GM18868 (cell line): Measurements from ENCODE around the gene AK4.
"Not testable (repeated sequence)": the region's sequence is repeated elsewhere in the genome, so short reads cannot be mapped to it uniquely, and the experiment has no call there.

Source experiments
- ATAC-seq: cut with Tn5 transposase; IDR thresholded peaks from one replicate; pipeline ENCODE4 v1.9.1; 2021; ENCODE audit warnings: mild to moderate bottlenecking, moderate library complexity; ENCODE audit not compliant: unreplicated experiment

Gene AK4

DNA sequence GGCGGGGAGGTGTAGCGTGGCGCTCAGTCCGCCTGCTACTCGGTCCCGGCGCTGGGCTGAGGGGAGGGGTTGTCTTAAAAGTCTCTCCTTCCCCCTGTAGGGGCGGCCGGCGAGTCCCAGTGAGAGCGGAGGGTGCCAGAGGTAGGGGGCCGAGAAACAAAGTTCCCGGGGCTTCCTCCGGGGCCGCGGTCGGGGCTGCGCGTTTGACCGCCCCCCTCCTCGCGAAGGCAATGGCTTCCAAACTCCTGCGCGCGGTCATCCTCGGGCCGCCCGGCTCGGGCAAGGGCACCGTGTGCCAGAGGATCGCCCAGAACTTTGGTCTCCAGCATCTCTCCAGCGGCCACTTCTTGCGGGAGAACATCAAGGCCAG lies at the start of gene AK4:
TSS of gene AK4 (plus strand) at position 26 of the 370 bp plus-strand sequence. CDS start at position 231, 205 bp downstream.
- peak; percentile 13 for ATAC-seq

- ATAC-seq = no peak
Observed at GRCh38 chr1:65103807-65104206, 44.2 kb upstream of the AK4 start.

DNA sequence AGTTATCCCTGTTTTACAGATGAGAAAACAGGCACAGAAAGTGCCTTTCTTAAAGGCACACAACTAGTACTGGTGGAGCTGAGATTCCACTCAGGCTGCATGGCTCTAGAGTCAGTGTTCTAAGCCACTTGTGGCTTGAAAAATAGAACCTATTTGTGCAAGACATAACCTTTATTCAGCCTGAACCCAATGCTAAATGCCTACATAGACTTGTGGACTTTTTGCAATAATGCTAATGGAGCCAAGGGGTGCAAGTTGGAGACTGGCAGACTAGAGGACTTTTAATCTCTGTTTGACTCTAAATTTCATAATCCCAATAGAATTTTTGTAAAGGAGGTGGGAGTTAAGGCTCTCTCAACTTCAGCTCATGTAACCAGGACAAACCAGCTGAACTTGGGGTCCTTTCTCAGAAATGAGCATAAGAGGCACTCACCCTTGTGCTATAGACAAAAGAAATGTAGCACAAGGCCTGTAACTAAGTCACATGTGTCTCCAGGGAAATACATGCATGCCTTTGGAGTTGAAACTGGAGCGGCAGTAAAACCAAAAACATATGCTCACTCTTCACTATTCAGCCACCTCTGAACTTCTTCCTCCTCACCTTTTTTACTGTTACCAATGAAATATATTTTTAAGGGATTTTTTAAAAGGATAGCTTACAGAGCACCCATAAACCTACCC lies 43.0 kb upstream of the AK4 start:
- ATAC-seq = no peak

DNA sequence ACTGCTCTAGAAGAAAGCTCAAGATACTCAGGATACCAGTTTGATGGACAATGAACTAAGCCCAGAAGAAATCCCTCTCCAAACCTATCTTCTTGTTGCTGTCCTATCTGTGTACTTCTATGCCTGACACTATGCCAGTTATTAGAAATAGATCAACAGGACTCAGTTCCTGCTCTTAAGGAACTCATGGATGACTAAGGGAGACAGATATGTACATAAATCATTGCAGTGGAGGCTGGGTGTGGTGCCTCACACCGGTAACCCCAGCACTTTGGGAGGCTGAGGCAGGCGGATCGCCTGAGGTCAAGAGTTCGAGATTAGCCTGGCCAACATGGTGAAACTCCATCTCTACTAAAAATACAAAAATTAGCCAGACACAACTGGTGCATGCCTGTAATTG lies 42.4 kb upstream of the AK4 start:
- ATAC-seq = no peak

- ATAC-seq = no peak
Observed at GRCh38 chr1:65108025-65108642, 39.9 kb upstream of the AK4 start.

DNA sequence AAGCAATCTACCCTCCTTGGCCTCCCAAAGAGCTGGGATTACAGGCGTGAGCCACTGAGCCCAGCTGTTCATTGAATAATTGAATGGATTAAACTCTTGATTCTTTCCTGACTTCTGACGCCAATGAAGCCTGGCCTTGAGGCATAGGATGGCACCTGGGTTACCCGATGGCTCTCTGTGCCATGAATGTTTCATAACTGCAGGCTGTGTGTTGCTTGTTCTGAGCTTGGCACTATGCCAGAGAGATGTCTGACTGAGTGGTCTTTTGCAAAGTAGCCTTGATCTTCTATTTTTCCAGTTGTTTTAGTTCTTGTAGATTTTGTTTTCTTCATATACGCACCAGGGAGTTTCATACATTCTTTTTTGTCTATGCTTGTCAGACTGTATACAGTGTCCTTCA lies 38.5 kb upstream of the AK4 start:
- no peak for ATAC-seq

GRCh38 chr1:65112811-65113210 lies 35.2 kb upstream of the AK4 start:
- no peak for ATAC-seq

DNA sequence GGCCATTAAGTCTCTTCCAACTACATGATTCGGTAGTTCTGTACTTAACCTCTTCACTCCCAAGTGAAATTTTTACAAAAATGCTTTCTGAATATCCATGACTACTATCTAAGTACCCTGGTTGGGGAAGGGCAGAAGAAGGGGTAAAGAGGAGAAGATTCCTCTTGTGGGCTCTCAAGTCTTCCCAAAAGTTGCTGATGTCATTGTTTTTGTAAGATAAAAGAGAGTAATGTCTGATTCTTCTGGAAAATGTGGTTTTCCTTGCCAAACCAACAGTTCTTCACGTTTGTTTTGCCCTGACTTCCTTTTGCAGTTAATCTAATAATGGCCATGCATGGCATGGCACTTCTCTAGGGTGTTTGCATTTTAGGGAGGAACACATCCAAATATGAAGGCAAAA lies 34.7 kb upstream of the AK4 start:
- no peak for ATAC-seq

- ATAC-seq = no peak
Observed at GRCh38 chr1:65114322-65114721, 33.7 kb upstream of the AK4 start.

DNA sequence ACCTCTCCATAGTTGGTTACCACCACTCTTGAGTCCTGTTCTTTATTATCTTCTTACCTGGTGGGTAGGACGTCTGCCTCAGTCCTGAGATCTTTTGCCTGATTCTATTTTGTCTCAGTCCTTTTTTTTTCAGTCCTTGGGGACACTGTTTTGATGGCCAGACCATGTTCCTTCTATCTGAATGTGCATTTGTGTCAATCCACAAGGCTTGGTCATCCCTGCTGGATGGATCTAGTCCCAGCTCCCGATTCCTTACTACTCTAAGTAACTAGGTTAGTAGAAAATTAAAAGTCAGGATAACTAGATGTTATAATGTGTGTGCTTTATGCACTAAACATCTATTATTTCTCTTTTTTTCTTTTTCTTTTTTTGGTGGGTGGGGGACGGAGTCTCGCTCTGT lies 28.1 kb upstream of the AK4 start:
- no peak for ATAC-seq

DNA sequence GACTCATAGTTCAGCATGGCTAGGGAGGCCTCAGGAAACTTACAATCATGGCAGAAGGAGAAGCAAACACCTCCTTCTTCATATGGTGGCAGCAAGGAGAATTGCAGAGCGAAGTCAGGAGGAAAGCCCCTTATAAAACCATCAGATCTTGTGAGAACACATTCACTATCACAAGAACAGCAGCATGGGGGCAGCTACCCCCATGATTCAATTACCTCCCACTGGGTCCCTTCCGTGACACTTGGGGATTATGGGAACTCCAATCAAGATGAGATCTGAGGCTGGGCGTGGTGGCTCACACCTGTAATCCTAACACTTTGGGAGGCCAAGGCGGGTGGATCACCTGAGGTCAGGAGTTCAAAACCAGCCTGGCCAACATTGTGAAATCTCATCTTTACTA lies 18.9 kb upstream of the AK4 start:
- not testable (repeated sequence) for ATAC-seq

- no peak for ATAC-seq
Observed at GRCh38 chr1:65138524-65138923, 9.5 kb upstream of the AK4 start.

GRCh38 chr1:65139793-65140192 lies 8.2 kb upstream of the AK4 start:
- ATAC-seq = not testable (repeated sequence)

- ATAC-seq = no peak
Observed at GRCh38 chr1:65141394-65141793, 6.6 kb upstream of the AK4 start.

DNA sequence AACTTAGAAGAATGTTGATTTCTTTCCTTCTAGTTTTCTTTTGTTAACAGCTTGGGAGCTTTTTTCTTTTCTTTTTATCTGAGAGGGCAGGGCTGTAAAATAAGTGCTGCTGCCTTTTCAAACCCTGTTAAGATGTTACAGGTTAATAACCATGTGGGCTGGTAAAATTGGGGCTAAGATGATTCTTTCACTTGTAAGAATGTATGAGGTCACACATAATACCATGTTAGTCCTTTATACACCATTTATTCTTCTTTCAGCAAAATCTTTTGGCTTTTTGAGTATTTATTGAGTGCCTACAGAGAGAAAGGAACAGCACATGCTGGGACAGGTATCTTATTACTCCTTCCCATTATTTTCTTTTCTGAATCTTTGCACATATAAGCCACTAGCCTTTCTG lies 6.1 kb upstream of the AK4 start:
- no peak for ATAC-seq

GRCh38 chr1:65143112-65143658 lies 4.8 kb upstream of the AK4 start:
- ATAC-seq = not testable (repeated sequence)

DNA sequence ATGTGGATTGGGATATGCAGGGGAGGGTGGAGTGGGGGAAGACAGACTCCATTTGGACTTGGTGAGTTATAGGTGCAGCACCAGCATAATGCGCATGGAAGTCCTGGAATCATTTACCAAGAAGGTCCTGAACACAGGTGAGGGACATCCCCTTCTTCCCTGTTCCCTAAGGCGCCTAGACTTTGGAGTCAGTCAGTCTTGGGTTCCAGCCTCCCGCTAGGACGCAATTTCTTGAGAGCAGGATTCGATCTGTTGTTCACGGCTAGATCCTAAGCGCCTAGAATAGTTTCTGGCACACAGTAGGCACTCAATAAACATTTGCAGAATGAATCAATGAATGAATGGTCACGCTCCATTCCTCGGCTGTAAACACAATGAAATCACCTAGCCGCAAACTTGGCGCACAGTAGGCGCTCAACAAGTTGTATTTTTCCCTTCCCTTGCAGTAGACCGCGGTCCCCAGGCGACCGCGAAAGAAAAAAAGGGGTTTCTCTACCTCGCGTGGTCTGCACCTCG lies 1.0 kb upstream of the AK4 start:
- ATAC-seq = no peak

- ATAC-seq = peak; percentile 47
Observed at GRCh38 chr1:65147424-65148177, 402 bp upstream of the AK4 start.

GRCh38 chr1:65148548-65149350 lies 746 bp downstream of the AK4 start:
- peak; percentile 66 for ATAC-seq

DNA sequence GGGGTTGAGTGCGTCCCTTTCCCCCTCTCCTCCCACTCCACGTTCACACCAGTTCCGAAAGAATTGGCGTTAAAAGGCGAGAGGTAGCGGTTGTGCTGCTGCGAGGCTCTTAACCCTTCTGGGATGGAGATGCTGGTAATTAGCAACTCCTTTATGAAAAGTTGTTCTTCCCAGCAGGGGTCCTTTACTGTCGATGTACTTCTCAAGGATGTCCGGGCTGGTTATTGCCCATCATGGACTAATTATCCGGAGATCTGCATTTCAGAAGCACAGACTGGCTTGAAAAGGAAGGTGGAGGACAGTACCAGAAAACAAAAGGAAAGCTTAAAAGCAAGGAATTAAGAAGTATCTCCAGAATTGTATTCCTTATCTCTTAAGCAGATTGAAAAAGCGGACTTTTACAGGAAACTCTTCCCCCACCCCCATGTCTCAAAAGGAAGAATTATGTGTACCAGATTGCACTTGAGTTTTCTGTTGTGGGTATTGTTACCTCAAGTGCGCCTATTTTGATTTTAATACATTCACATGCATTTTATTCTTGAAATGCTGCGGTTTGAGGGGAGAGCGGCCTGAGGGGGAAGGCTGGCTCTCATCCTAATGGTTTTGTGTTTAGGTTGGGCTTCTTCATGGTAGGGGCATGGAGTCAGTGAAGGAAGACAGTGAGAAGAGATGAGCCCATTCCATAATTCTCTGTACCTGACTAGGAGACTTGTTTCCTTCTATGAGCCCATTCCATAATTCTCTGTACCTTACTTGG lies 1.5 kb downstream of the AK4 start:
- ATAC-seq = no peak
